Thymus (tissue), 2 donors: Measurements from ENCODE around the gene CHST10. TPM values are rescaled to one million over a fixed set of nuclear protein-coding genes. Genes with fewer than 3 reads are reported as not detected.

Source experiments
- polyA plus RNA-seq: library from polyadenylated mRNA; stranded (reverse); fragments of 200-250 nt; gene quantifications from one replicate; pipeline ENCODE4 v1.2.3, GENCODE V29; 2013
- total RNA-seq: library from RNA; stranded (reverse); fragments of 120-200 nt; gene quantifications from one replicate; pipeline ENCODE4 v1.2.4, GENCODE V29; 2013
- donor health status: healthy.

CHST10 gene
- total and polyA plus RNA-seq, 2 donors = 4.0 to 7.1 TPM

Other genes with a start within 250 kb of the CHST10 start
- gene LONRF2, start 95.2 kb downstream of the CHST10 start, total RNA-seq = 0.24 TPM
- gene LONRF2, start 95.2 kb downstream of the CHST10 start, polyA plus RNA-seq = 0.62 TPM
- gene NMS, start 52.8 kb upstream of the CHST10 start, total RNA-seq = not detected
- 0.84 TPM for gene NMS, start 52.8 kb upstream of the CHST10 start, polyA plus RNA-seq
- 15.0 TPM for gene PDCL3, start 145.3 kb upstream of the CHST10 start, total RNA-seq
- 29.5 TPM for gene PDCL3, start 145.3 kb upstream of the CHST10 start, polyA plus RNA-seq